Smooth muscle cell (in vitro differentiated cells): ENCODE results near the gene SLC38A3. TPM values are rescaled to one million over a fixed set of nuclear protein-coding genes. Genes with fewer than 3 reads are reported as not detected.

Experiments used
- DNase-seq: peaks from one replicate; lab custom pipeline; 2025; ENCODE audit not compliant: unreplicated experiment; lab: John Stamatoyannopoulos, UW
- H2AFZ ChIP-seq: fragments of 200-600 bp; sonication (generic); 2 replicates; pipeline ENCODE4 v1.6.0; 2016; ENCODE audit warnings: antibody characterized with exemption, low read depth, mild to moderate bottlenecking
- H3F3A ChIP-seq: fragments of 200-600 bp; sonication (generic); 2 replicates; pipeline ENCODE4 v1.6.0; 2017; ENCODE audit warnings: antibody characterized with exemption, low read depth
- H3K27ac ChIP-seq: fragments of 200-600 bp; sonication (generic); 2 replicates; pipeline ENCODE4 v1.5.1; 2016; ENCODE audit warnings: low read depth, mild to moderate bottlenecking
- H3K27me3 ChIP-seq: fragments of 200-600 bp; sonication (generic); 2 replicates; pipeline ENCODE4 v1.6.1; 2016; ENCODE audit warnings: low read depth, mild to moderate bottlenecking
- H3K36me3 ChIP-seq: fragments of 200-600 bp; sonication (generic); 2 replicates; pipeline ENCODE4 v1.5.1; 2016; ENCODE audit warnings: low read depth
- H3K4me1 ChIP-seq: fragments of 200-600 bp; sonication (generic); 2 replicates; pipeline ENCODE4 v1.5.1; 2016; ENCODE audit warnings: low read depth
- H3K4me2 ChIP-seq: fragments of 200-600 bp; sonication (generic); 2 replicates; pipeline ENCODE4 v1.6.0; 2016; ENCODE audit warnings: mild to moderate bottlenecking
- H3K4me3 ChIP-seq: fragments of 200-600 bp; sonication (generic); 2 replicates; pipeline ENCODE4 v1.5.1; 2016; ENCODE audit warnings: mild to moderate bottlenecking
- H3K79me2 ChIP-seq: fragments of 200-600 bp; sonication (generic); 2 replicates; pipeline ENCODE4 v1.6.0; 2016; ENCODE audit warnings: low read depth, mild to moderate bottlenecking
- H3K9ac ChIP-seq: fragments of 200-600 bp; sonication (generic); 2 replicates; pipeline ENCODE4 v1.6.0; 2016; ENCODE audit warnings: low read depth
- H3K9me3 ChIP-seq: fragments of 200-600 bp; sonication (generic); replicated peaks from 2 replicates; pipeline ENCODE4 v1.5.1; 2016; ENCODE audit warnings: low read depth
- H4K20me1 ChIP-seq: fragments of 200-600 bp; sonication (generic); 2 replicates; pipeline ENCODE4 v1.6.0; 2016; ENCODE audit warnings: low read depth
- WGBS: methylation state at CpG from one replicate; pipeline ENCODE4 v1.1.7; 2016; ENCODE audit warnings: low lambda C conversion rate; 5-methylcytosine and 5-hydroxymethylcytosine counted together
- polyA plus RNA-seq: library from polyadenylated mRNA; unstranded; fragments of >200 nt; fragmentation: Nextera tagmentation; extraction: Ambion mirVana; gene quantifications from 2 replicates; pipeline ENCODE4 v1.2.1, GENCODE V29; 2016
- total RNA-seq: library from RNA; depleted of rRNA; stranded (reverse); fragments of >200 nt; gene quantifications from 2 replicates; pipeline ENCODE4 v1.2.3, GENCODE V29; 2014
- TF ChIP-seq, protein P1 (sequence below): fragments of 200-600 bp; sonication (generic); IDR thresholded peaks from 2 replicates; pipeline ENCODE4 v1.5.1; 2017; ENCODE audit warnings: borderline replicate concordance, mild to moderate bottlenecking, antibody characterized with exemption; ENCODE audit not compliant: insufficient read depth, poor library complexity, severe bottlenecking

SLC38A3 gene
- total and polyA plus RNA-seq, 2 experiments from 2014 or later, result 0.58 to 3.5 TPM

DNA sequence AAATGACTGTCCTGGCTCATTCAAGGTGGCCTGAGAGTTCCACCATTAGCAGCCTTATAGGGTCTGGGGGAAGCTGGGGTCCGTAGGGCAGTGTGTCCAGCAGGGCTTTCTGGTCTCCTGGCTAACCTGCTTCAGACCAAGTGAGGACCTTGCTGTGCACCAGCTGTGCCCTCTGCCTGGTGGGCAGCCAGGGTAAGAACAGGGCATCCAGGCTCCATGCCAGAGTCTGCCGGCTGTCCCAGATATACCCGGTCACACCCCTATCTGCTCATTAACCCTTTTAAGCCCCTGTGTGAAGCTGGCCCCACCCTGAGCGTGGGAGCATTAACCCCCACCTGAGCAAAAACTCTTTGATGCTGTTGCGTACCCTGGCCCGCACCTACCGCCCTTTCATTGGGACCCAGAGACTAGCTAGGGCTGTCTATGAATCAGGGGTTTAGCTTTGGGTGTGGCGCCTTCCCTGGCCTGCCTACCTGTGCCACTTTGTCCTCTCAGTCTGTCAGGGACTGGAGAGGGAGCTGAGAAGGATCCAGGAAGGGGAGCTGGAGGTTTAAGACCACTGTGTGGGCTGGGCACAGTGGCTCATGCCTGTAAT, 32.3 kb upstream of the SLC38A3 start:
- Histone ChIP-seq H3K9me3 (no peaks in the 10 kb centered on the region), H3K79me2 (no peaks in the 10 kb centered on the region), H3K4me3 (no peak overlapping the region), H3K4me1 (peaks cover 26% of the 10 kb centered on the region), H3K27me3 (peaks cover 9% of the 10 kb centered on the region), H3K36me3 (no peaks in the 10 kb centered on the region), H3K9ac (no peak overlapping the region), H3K4me2 (no peak overlapping the region), H4K20me1 (peaks cover 35% of the 10 kb centered on the region), H3F3A (no peaks in the 10 kb centered on the region), H2AFZ (no peak overlapping the region), H3K27ac (no peak overlapping the region)
- TF ChIP-seq, protein P1, sequence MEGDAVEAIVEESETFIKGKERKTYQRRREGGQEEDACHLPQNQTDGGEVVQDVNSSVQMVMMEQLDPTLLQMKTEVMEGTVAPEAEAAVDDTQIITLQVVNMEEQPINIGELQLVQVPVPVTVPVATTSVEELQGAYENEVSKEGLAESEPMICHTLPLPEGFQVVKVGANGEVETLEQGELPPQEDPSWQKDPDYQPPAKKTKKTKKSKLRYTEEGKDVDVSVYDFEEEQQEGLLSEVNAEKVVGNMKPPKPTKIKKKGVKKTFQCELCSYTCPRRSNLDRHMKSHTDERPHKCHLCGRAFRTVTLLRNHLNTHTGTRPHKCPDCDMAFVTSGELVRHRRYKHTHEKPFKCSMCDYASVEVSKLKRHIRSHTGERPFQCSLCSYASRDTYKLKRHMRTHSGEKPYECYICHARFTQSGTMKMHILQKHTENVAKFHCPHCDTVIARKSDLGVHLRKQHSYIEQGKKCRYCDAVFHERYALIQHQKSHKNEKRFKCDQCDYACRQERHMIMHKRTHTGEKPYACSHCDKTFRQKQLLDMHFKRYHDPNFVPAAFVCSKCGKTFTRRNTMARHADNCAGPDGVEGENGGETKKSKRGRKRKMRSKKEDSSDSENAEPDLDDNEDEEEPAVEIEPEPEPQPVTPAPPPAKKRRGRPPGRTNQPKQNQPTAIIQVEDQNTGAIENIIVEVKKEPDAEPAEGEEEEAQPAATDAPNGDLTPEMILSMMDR, result no peak
- WGBS, result 85% methylated on average over 8 of the region's 8 CpGs
- no peak for DNase-seq

DNA sequence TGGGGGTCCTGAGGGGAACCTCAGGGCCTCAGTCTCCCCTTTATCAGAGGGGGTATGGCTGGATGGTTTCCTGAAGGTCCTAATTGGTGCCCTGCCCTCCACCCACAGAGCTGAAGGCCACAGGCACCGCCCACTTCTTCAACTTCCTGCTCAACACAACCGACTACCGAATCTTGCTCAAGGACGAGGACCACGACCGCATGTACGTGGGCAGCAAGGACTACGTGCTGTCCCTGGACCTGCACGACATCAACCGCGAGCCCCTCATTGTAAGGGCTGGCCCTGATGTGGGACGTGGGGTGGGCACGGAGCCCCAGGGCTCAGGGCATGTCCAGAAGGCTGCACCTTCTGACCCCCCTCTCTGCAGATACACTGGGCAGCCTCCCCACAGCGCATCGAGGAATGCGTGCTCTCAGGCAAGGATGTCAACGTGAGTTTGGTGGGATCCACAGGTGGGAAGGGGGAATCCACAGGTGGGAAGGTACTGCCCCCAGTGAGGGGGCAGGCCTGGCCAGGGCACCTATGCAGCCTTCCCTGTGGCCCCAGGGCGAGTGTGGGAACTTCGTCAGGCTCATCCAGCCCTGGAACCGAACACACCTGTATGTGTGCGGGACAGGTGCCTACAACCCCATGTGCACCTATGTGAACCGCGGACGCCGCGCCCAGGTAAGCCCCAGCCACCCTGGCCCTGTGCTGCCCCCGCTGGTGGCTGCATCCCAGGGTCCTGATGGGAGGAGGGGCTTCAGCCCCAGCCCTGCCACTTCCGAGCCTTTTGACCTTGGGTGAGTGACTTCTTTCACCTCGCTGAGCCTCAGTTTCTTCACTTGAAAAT, 31.2 kb upstream of the SLC38A3 start:
- TF ChIP-seq, protein P1, result no peak
- no peaks in the 10 kb centered on the region for H3K79me2 ChIP-seq
- peaks cover 28% of the 10 kb centered on the region for H4K20me1 ChIP-seq
- no peak overlapping the region for H3K27ac ChIP-seq
- H3F3A ChIP-seq, result no peaks in the 10 kb centered on the region
- no peaks in the 10 kb centered on the region for H3K9me3 ChIP-seq
- H3K4me2 ChIP-seq, result no peak overlapping the region
- DNase-seq, result no peak
- H3K36me3 ChIP-seq, result no peaks in the 10 kb centered on the region
- H3K4me3 ChIP-seq, result no peak overlapping the region
- peaks cover 15% of the 10 kb centered on the region for H3K4me1 ChIP-seq
- H2AFZ ChIP-seq, result no peak overlapping the region
- WGBS, result 89% methylated on average over 29 of the region's 29 CpGs
- H3K9ac ChIP-seq, result no peak overlapping the region
- H3K27me3 ChIP-seq, result peaks cover 9% of the 10 kb centered on the region

DNA sequence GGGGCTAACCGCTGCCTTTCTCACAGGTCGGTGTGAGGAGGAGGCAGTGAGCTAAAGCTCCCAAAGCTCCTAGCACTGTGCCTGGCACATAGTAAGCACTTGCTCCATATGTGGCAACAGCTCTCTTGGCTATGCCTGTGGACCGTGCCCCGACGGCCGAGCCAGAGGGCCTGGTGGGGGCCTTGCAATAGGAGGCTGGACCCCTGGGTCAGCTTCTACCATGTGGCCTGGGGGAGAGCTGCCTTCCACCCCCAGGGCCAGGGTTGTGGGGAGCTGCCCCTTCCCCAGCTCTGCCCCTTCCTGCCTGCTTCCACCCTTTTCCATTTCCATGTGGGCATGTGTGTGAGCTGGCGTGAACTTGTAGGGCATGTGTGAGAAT, 30.6 kb upstream of the SLC38A3 start:
- TF ChIP-seq, protein P1, result no peak
- H3F3A ChIP-seq, result peaks cover 2% of the 10 kb centered on the region
- WGBS, result 89% methylated on average over 7 of the region's 7 CpGs
- H3K4me2 ChIP-seq, result no peak overlapping the region
- no peak overlapping the region for H2AFZ ChIP-seq
- peaks cover 9% of the 10 kb centered on the region for H3K4me1 ChIP-seq
- DNase-seq, result no peak
- peaks cover 9% of the 10 kb centered on the region for H3K27me3 ChIP-seq
- H3K79me2 ChIP-seq, result no peaks in the 10 kb centered on the region
- H3K9ac ChIP-seq, result no peak overlapping the region
- H3K4me3 ChIP-seq, result no peak overlapping the region
- H3K27ac ChIP-seq, result no peak overlapping the region
- no peaks in the 10 kb centered on the region for H3K9me3 ChIP-seq
- H4K20me1 ChIP-seq, result peaks cover 22% of the 10 kb centered on the region
- H3K36me3 ChIP-seq, result no peaks in the 10 kb centered on the region
